ENCODE results near the gene DGAT2L6.

DNA sequence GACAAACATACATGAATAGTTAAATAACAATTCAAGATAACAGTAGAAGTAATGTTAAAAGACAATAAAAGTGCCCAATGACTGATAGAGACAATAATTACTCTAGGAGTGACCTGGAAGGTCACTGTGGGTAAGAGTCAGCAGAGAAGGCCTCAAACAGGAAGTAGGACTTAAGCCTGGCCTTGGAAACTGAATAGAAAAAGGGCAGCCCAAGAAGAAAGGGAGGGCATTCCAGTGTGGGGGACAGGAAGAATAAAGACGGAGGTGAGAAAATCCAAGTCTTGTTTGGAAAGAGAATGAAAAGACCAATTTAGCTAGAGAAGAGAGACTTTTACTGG is 76.7 kb downstream of the DGAT2L6 start:
- TF ChIP-seq USF2 (CRISPR knock-in tag; IDR thresholded peaks at IDR 0.05) (no peak), CTCF (IDR thresholded peaks at IDR 0.05) (no peak), TEAD4 (CRISPR knock-in tag; IDR thresholded peaks at IDR 0.05) (no peak), NFYB (CRISPR knock-in tag; conservative IDR thresholded peaks at IDR 0.05; ENCODE audit: low read depth) (no peak)
- TF ChIP-seq, protein P1, sequence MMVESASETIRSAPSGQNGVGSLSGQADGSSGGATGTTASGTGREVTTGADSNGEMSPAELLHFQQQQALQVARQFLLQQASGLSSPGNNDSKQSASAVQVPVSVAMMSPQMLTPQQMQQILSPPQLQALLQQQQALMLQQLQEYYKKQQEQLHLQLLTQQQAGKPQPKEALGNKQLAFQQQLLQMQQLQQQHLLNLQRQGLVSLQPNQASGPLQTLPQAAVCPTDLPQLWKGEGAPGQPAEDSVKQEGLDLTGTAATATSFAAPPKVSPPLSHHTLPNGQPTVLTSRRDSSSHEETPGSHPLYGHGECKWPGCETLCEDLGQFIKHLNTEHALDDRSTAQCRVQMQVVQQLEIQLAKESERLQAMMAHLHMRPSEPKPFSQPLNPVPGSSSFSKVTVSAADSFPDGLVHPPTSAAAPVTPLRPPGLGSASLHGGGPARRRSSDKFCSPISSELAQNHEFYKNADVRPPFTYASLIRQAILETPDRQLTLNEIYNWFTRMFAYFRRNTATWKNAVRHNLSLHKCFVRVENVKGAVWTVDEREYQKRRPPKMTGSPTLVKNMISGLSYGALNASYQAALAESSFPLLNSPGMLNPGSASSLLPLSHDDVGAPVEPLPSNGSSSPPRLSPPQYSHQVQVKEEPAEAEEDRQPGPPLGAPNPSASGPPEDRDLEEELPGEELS (CRISPR knock-in tag; IDR thresholded peaks at IDR 0.05) = no peak
- TF ChIP-seq, protein P2, sequence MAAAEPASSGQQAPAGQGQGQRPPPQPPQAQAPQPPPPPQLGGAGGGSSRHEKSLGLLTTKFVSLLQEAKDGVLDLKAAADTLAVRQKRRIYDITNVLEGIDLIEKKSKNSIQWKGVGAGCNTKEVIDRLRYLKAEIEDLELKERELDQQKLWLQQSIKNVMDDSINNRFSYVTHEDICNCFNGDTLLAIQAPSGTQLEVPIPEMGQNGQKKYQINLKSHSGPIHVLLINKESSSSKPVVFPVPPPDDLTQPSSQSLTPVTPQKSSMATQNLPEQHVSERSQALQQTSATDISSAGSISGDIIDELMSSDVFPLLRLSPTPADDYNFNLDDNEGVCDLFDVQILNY (CRISPR knock-in tag; IDR thresholded peaks at IDR 0.05) = no peak
- TF ChIP-seq, protein P3, sequence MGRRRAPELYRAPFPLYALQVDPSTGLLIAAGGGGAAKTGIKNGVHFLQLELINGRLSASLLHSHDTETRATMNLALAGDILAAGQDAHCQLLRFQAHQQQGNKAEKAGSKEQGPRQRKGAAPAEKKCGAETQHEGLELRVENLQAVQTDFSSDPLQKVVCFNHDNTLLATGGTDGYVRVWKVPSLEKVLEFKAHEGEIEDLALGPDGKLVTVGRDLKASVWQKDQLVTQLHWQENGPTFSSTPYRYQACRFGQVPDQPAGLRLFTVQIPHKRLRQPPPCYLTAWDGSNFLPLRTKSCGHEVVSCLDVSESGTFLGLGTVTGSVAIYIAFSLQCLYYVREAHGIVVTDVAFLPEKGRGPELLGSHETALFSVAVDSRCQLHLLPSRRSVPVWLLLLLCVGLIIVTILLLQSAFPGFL (CRISPR knock-in tag; IDR thresholded peaks at IDR 0.05; ENCODE audit: borderline replicate concordance) = no peak
- TF ChIP-seq, protein P4, sequence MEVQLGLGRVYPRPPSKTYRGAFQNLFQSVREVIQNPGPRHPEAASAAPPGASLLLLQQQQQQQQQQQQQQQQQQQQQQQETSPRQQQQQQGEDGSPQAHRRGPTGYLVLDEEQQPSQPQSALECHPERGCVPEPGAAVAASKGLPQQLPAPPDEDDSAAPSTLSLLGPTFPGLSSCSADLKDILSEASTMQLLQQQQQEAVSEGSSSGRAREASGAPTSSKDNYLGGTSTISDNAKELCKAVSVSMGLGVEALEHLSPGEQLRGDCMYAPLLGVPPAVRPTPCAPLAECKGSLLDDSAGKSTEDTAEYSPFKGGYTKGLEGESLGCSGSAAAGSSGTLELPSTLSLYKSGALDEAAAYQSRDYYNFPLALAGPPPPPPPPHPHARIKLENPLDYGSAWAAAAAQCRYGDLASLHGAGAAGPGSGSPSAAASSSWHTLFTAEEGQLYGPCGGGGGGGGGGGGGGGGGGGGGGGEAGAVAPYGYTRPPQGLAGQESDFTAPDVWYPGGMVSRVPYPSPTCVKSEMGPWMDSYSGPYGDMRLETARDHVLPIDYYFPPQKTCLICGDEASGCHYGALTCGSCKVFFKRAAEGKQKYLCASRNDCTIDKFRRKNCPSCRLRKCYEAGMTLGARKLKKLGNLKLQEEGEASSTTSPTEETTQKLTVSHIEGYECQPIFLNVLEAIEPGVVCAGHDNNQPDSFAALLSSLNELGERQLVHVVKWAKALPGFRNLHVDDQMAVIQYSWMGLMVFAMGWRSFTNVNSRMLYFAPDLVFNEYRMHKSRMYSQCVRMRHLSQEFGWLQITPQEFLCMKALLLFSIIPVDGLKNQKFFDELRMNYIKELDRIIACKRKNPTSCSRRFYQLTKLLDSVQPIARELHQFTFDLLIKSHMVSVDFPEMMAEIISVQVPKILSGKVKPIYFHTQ (CRISPR knock-in tag; IDR thresholded peaks at IDR 0.05) = no peak

Measured in WTC11 (cell line).